GM21576 (cell line): ENCODE results near the gene SLC35E3.

Experiments
- ATAC-seq: cut with Tn5 transposase; IDR thresholded peaks from one replicate; pipeline ENCODE4 v1.9.1; 2021; ENCODE audit warnings: mild to moderate bottlenecking, moderate library complexity; ENCODE audit not compliant: unreplicated experiment

Gene SLC35E3

DNA sequence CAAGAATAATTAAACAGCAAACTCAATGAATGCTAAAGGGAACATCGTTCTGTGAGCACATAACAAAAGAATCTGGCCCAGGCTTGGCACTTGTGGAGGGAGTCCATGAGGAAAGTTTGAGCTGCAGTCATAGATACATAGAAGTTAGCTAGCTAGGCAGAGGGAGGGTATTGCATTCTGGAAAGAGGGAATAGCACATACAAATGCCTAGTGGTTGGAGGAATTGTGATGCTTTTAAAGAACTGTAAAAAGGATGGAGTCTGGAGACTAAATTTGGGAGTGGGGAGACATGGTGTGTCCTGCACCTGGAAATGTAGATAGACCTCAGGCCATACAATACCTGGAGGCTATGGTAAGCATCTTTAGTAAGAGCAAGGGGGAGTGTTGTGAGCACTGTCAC lies 24.0 kb downstream of the SLC35E3 start:
- no peak for ATAC-seq

DNA sequence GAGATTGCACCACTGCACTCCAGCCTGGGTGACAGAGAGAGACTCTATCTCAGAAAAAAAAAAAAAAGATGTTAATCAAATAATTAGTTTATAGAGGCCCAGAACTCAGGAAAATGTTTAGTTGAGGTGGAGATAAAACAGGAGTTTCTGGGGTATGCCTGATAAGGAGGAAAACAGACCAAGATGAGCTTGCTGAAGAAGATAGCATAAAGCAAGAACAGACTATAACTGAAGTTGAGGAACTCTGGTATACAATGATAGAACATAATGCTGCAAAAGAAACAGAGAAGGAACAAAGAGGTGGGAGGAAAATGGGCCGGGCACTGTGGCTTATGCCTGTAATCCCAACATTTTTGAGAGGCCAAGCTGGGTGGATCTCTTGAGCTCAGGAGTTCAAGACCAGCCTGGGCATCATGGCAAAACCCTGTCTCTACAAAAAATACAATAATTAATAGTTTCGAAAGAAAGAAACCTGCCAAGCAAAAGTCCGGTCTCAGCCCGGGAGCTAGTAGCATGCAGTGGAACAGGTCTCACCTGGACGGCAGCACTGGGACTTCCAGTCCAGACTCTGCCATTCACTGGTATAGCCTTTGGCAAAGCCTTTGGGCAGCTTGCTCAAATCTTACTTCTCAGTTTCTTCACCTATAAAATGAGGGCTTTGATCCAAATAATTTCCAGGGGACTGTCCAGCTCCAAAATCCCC lies 25.4 kb downstream of the SLC35E3 start:
- ATAC-seq = no peak

DNA sequence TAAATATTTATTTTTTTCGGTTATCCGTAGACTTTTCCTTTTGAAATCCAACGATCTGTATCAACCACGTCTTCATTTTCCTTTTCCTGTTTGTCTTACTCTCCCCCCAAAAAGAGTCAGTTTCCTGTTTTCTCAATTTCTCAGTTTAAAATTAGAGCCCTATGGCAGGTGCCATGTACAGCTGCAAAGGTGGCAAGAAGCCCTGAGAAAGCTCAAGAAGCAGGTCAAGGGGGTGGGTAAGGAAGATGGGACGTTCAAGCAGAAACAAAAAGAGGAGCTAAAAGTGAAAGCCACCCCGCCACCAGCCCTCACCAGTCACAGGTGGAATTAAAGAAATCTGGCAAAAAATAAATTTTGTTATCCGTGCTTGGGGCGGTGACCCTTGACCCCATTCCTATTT lies 26.7 kb downstream of the SLC35E3 start:
- ATAC-seq = peak; percentile 68

DNA sequence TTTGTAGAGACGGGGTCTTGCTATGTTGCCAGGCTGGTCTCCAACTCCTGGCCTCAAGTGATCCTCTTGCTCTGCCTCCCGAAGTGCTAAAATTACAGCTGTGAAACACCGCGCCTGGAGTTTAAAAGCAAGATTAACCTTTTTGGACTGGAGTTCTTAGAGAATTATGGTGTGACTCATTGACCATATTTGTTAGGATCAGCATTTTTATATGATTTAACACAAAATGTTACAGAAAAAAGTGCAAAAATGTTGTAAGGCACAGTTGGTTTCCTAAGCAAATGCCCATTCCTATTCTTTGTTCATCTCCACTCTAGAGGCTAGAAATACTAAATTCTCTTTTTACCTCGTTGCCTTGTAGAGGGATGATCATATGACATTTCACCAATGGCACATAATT lies 27.6 kb downstream of the SLC35E3 start:
- ATAC-seq = no peak

DNA sequence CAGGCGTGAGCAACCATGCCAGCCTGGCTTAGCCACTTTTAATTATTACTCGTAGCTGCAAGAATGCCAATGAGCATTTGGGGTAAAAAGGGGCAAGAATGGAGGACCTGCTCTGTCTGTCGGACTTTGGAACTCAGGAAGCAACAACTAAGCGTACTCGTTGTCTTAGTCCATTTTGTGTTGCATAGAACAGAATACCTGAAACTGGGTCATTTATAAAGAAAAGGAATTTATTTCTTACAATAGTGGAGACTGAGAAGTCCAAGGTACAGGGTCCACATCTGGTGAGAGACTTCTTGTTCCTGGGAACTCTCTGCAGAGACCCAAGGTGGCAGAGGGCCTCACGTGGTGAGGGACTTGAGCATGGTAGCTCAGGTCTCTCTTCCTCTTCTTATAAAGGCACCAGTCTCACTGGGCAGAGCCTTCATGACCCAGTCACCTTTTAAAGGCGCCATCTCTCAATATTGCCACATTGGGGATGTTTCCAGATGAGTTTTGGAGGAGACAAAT lies 29.2 kb downstream of the SLC35E3 start:
- no peak for ATAC-seq

DNA sequence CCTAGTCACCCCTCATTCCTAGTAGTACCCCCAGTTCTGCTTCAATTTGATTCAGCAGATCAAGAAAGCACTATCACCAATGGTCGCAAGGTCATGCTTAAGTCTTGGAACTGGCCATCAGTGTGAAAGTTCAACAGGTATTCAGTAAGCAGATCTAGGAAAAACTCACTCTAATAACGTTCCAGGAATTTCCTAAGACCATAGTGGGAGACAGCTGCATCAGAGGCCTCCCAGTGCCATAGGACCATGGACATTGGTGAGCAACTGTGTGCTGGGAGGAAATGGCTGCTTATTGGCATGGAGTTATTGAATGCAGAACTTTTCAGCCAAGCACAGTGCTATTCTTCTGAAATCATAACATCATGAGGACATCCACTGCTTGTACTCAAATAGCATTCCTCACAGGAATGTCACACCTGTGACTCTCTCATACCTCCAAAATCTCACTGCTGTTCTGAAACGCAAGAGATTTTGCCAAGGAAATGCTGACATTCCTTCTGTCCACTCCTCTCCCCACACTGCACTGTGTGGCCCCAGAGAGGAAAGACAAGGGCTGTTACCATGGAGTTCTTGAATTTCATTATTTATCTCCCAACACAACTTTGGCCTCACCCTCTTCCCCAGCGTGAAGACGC lies 31.1 kb downstream of the SLC35E3 start:
- no peak for ATAC-seq

DNA sequence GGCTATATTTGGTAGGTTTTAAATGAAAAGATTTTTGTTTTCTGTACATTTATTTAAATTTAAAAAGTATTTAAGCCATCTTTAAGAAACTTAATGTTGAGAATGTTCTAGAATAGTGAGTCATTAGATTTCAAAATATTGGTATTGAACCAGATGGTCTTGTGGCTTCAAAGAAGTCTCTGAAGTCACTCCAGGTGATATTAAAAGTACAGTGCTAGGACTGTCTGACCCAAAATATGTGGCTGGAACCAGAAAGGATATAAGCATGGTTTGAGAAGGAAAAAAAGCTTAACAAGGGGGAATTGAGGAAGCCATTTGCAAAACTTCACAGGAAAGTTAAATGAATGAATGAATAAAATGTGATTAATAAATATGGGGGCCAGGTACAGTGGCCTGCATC lies 33.3 kb downstream of the SLC35E3 start:
- no peak for ATAC-seq

DNA sequence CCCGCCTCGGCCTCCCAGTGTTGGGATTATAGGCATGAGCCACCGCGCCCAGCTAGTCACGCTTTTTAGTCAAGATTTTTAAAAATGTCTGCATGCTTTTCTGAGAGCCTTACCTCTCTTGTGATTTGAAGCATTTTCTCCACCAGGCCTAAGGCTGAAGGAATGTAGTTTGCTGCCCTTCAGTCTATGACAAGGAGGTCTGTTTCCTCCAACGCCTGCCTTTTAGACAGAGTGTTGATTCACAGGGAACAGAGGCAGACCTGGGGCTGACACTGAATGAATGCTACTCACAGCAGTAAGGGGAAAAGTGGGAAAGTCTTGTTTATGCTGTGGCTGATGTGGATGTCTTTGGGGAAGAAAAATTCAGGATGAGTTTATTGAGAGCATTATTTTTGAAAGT lies 34.8 kb downstream of the SLC35E3 start:
- ATAC-seq = no peak

DNA sequence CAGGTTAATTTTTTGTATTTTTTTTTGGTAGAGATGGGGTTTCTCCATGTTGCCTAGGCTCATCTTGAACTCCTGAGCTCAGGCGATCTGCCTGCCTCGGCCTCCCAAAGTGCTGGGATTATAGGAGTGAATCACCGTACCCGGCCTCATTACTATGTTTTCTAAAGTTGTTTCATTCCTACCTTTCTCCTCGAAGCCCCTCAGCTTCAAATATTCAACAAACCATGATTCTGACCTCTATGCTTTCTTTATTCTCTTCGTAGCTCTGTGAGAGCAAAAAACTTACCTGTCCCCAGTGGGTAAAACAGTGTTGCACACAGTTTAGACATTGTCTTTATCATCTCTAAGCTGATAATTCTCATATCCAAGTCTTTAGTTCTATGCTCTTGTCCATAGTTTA lies 35.8 kb downstream of the SLC35E3 start:
- no peak for ATAC-seq

DNA sequence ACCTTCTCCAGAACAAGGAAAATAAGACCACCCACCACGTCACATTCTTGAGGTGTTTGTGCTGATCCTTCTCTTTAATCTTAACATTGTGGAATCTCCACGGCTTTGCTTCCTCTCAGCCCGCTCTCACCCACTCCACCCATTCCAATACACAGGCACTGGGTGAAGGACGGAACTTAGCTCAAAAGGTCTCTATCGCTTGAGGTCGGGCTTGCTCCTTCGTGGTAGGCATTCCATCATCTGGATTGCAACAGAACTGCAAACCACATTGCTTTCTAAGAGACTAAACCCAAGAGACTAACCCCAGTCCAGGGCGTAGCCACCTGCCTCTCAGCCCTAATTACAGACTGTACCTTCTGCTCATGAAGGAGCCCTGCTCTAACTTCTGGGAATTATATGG lies 38.0 kb downstream of the SLC35E3 start:
- ATAC-seq = no peak

DNA sequence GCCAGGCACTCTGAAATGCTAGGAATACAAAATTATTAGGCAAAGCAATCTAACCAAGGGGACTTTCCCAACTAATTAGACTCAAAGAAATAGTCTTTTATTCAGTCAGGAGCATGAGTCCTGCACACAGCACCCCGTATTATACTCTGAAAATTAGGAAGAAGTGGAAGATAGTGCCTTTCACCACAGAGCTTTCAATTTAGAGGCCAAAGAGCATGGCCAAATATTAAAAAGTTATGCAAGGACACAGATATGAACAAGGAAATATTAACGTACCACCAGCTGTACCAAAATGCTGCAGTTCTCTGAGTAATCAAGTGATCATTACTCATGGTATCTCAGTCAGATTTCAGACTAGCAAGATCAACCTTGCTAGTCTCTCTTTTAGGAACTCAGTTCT lies 39.4 kb downstream of the SLC35E3 start:
- ATAC-seq = no peak

DNA sequence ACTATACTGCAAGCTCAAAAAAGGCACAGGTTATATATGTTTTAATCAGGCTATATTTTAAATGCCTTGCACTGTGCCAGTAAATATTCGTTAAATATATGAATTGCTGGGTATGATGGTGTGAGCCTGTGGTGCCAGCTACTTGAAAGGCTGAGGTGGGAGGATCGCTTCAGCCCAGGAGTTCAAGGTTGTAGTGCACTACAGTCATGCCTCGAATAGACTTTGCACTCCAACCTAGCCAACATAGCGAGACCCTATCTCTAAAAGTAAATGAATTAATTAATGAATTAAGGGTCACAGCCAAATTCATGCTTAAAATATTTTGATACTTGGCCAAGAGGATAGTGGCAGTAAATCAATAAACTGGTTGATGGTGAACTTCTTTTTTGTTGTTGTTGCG lies 39.8 kb downstream of the SLC35E3 start:
- ATAC-seq = no peak

DNA sequence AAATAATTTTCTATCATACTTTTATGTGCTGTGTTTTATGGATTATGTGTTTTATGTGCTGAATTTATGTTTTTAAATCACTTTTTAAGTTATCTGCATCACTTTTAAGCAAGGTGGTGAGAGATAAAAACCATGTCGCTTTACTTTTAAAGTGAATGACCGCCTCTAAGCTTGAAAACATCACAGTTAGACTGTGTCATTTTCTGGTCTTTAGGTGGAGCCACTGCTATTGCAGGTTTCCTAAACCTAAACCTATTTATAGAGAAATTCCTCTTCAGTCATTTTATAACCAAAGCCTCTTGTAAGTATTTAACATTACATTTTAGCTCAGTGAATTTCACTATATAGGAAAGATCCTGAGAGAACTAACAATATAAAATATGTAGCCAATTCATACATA lies 41.0 kb downstream of the SLC35E3 start:
- no peak for ATAC-seq

DNA sequence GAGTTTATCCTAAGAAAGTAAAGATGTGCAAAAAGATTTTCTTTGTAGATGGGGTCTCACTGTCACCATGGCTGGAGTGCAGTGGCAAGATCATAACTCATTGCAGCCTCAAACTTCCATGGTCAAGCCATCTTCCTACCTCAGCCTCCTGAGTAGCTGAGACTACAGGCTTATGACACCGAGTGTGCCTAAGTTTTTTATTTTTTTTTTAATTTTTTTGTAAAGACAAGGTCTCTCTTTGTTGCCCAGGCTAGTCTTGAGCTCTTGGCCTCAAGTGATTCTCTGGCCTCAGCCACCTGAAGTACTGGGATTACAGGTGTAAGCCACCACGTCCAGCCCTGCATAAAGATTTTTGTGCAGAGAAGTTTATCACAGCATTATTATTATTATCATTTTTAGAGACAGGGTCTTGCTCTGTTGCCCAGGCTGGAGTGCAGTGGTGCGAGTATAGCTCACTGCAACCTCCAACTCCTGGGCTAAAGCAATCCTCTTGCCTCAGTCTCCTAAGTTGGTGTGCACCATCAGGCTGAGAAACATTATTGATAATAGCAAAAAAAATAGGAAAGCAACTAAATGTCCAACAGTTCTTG lies 42.7 kb downstream of the SLC35E3 start:
- no peak for ATAC-seq

DNA sequence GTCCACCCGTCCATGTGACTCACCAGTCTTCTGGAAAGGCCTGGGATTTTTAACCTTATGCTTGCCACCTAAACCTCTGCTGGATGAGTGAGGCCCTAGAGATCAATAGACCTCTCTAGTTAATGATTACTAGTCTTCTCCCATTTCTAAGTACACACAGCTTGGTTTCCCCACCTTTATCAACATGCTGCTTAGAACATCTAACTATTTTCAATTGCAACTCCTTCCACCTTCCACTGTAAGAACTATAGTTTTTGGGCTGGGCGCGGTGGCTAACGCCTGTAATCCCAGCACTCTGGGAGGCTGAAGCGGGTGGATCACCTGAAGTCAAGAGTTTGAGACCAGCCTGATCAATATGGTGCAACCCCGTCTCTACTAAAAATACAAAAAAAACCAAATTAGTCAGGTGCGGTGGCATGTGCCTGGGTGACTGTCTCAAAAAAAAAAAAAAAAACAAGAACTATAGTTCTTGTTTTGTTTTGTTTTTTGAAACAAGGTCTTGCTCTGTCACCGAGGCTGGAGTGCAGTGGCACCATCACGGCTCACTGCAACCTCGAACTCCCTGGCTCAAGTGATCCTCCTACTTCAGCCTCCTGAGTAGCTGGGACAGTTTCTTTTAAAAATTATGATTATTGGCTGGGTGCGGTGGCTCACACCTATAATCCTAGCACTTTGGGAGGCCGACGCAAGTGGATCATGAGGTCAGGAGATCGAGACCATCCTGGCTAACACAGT lies 43.3 kb downstream of the SLC35E3 start:
- ATAC-seq = no peak

DNA sequence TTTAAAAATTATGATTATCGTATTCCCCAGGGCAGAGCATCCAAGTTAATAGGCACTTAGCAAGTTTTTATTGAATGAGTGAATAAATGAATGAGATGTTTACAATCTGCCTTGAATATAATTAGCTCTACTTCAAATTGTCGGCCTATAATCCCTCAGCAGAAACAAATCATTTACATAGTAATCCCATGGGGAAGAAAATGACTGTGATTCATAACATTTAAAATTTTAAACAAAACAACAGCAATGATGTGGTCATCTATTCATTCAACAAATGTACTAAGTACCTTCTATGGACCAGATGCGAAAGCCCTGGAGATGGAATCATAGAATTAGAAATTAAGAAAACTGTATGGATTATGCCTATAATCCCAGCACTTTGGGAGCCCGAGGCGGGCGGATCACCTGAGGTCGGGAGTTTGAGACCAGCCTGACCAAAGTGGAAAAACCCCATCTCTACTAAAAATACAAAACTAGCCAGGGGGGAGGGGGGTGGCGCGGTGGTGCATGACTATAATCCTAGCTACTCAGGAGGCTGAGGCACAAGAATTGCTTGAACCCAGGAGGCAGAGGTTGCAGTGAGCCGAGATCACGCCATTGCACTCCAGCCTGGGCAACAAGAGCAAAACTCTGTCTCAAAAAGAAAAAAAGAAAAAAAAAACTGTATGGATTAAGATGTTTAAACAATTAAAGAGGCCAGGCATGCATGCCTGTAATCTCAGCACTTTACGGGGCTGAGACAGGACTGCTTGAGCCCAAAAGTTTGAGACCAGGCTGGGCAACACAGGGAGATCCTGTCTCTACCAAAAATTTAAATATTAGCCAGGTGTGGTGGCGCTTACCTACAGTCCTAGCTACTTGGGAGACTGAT lies 44.3 kb downstream of the SLC35E3 start:
- ATAC-seq = no peak

DNA sequence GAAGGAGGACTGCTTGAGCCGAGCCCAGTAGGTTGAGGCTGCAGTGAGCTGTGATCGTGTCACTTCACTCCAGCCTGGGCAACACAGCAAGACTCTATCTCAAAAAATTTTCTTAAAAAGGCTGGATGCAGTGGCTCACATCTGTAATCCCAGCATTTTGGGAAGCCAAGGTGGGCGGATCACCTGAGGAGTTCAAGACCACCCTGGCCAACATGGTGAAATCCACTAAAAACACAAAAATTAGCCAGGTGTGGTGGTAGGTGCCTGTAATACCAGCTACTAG lies 44.9 kb downstream of the SLC35E3 start:
- ATAC-seq = no peak

DNA sequence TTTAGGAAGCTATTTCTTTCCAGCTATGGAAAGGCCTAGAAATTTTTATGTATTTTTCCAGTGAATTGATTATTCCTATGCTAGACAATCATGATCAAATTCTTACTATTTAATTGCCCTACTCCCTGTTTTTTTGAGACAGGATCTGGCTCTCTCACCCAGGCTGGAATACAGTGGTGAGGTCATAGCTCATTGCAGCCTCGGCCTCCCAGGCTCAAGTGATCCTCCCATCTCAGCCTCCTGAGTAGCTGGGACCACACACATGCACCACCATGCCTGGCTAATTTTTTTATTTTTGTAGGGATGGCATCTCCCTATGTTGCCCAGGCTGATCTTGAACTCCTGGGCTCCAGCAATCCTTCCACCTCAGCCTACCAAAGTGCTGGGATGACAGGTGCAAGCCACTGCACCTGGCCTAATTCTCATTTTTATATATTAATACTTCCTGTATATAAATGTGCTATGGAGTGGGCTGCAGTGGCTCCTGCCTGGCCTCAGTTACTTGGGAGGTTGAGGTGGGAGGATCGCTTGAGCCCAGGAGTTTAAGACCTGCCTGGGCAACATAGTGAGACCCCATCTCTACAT lies 46.0 kb downstream of the SLC35E3 start:
- no peak for ATAC-seq

DNA sequence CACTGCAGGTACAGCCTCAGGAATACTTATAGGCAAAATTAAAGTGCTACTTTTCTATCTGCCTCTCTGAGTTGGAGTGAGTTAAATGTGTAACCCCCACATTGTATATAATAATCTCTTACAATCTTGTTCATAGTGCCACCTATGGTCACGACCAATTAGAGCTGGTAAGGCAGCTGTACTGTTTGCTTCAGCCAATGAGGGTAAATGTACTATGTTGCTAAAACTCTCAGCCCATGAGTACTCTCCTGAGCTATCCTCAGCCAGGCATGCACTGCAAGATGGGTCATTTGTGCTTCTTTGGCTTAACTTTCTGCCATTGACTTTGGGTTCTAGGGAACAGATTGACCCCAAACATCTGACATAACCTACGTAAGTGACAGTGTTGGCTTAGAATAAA lies 47.0 kb downstream of the SLC35E3 start:
- peak; percentile 88 for ATAC-seq

DNA sequence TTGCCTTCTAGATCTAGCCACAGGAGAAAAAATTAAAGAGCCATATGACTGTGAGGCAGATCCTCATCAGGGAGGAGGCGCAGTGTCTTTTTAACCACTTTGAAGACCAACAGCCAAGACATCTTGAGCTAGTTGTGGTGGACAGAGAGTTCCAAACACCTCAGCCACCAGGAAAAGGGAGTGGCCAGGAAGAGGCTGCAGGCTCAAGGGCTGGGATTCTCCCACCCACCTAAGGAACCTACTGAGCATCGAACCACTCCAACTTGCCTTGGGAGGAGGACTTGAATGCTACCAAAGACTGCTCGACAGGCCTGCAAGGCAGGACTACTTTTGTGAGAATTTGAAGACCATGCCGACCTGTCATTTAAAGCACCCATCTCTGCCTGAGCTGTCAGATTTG lies 47.5 kb downstream of the SLC35E3 start:
- no peak for ATAC-seq
